Measurements from ENCODE around the gene HAAO. TPM values are rescaled to one million over a fixed set of nuclear protein-coding genes. Genes with fewer than 3 reads are reported as not detected.

HAAO gene
- total and polyA plus RNA-seq, 2 of the 8 experiments (the other 6 are each of a cell fraction or from before 2014, with no cell fraction given), result 2.5 to 7.0 TPM

DNA sequence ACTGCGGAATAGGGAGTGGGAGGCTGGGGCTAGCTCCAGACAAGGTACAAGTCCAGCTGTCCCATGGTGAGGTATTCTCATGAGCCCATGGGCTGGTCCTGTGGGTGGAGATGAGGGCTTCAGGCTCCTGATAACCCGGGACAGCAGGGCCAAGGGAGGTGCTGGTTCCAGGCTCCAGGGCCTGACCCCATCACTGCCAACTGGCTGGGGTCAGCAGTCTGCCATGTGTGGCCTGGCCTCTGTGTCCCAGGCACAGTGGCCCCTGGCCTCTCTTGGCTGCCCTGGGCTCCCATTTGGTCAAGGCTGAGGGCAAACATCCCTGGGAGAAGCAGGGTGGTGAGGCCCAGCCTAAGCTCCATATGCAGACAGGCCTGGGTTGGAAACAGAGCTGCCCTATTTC, 27.5 kb downstream of the HAAO start (continued):
- TF ChIP-seq, protein P1, sequence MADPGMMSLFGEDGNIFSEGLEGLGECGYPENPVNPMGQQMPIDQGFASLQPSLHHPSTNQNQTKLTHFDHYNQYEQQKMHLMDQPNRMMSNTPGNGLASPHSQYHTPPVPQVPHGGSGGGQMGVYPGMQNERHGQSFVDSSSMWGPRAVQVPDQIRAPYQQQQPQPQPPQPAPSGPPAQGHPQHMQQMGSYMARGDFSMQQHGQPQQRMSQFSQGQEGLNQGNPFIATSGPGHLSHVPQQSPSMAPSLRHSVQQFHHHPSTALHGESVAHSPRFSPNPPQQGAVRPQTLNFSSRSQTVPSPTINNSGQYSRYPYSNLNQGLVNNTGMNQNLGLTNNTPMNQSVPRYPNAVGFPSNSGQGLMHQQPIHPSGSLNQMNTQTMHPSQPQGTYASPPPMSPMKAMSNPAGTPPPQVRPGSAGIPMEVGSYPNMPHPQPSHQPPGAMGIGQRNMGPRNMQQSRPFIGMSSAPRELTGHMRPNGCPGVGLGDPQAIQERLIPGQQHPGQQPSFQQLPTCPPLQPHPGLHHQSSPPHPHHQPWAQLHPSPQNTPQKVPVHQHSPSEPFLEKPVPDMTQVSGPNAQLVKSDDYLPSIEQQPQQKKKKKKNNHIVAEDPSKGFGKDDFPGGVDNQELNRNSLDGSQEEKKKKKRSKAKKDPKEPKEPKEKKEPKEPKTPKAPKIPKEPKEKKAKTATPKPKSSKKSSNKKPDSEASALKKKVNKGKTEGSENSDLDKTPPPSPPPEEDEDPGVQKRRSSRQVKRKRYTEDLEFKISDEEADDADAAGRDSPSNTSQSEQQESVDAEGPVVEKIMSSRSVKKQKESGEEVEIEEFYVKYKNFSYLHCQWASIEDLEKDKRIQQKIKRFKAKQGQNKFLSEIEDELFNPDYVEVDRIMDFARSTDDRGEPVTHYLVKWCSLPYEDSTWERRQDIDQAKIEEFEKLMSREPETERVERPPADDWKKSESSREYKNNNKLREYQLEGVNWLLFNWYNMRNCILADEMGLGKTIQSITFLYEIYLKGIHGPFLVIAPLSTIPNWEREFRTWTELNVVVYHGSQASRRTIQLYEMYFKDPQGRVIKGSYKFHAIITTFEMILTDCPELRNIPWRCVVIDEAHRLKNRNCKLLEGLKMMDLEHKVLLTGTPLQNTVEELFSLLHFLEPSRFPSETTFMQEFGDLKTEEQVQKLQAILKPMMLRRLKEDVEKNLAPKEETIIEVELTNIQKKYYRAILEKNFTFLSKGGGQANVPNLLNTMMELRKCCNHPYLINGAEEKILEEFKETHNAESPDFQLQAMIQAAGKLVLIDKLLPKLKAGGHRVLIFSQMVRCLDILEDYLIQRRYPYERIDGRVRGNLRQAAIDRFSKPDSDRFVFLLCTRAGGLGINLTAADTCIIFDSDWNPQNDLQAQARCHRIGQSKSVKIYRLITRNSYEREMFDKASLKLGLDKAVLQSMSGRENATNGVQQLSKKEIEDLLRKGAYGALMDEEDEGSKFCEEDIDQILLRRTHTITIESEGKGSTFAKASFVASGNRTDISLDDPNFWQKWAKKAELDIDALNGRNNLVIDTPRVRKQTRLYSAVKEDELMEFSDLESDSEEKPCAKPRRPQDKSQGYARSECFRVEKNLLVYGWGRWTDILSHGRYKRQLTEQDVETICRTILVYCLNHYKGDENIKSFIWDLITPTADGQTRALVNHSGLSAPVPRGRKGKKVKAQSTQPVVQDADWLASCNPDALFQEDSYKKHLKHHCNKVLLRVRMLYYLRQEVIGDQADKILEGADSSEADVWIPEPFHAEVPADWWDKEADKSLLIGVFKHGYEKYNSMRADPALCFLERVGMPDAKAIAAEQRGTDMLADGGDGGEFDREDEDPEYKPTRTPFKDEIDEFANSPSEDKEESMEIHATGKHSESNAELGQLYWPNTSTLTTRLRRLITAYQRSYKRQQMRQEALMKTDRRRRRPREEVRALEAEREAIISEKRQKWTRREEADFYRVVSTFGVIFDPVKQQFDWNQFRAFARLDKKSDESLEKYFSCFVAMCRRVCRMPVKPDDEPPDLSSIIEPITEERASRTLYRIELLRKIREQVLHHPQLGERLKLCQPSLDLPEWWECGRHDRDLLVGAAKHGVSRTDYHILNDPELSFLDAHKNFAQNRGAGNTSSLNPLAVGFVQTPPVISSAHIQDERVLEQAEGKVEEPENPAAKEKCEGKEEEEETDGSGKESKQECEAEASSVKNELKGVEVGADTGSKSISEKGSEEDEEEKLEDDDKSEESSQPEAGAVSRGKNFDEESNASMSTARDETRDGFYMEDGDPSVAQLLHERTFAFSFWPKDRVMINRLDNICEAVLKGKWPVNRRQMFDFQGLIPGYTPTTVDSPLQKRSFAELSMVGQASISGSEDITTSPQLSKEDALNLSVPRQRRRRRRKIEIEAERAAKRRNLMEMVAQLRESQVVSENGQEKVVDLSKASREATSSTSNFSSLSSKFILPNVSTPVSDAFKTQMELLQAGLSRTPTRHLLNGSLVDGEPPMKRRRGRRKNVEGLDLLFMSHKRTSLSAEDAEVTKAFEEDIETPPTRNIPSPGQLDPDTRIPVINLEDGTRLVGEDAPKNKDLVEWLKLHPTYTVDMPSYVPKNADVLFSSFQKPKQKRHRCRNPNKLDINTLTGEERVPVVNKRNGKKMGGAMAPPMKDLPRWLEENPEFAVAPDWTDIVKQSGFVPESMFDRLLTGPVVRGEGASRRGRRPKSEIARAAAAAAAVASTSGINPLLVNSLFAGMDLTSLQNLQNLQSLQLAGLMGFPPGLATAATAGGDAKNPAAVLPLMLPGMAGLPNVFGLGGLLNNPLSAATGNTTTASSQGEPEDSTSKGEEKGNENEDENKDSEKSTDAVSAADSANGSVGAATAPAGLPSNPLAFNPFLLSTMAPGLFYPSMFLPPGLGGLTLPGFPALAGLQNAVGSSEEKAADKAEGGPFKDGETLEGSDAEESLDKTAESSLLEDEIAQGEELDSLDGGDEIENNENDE (IDR thresholded peaks at IDR 0.05; ENCODE audit: insufficient replicate concordance, low read length), result no peak
- no peak for TF ChIP-seq GTF2F1 (IDR thresholded peaks at IDR 0.05; ENCODE audit: borderline replicate concordance, low read depth, low read length)
- no peak for TF ChIP-seq CTBP2 (IDR thresholded peaks at IDR 0.05; ENCODE audit: borderline replicate concordance, insufficient read depth, insufficient read length, low read length)
- TF ChIP-seq KDM1A (IDR thresholded peaks at IDR 0.05; ENCODE audit: borderline replicate concordance, low read length), result no peak
- TF ChIP-seq TAF7 (optimal IDR thresholded peaks at IDR 0.05; ENCODE audit: borderline replicate concordance, low read depth, low read length), result no peak
- TF ChIP-seq, protein P2, sequence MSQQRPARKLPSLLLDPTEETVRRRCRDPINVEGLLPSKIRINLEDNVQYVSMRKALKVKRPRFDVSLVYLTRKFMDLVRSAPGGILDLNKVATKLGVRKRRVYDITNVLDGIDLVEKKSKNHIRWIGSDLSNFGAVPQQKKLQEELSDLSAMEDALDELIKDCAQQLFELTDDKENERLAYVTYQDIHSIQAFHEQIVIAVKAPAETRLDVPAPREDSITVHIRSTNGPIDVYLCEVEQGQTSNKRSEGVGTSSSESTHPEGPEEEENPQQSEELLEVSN (IDR thresholded peaks at IDR 0.05), result no peak
- no peak for TF ChIP-seq RXRA (IDR thresholded peaks at IDR 0.05; ENCODE audit: insufficient read depth, low read depth, low read length)
- no peak for TF ChIP-seq GABPA (IDR thresholded peaks at IDR 0.05; ENCODE audit: borderline replicate concordance, insufficient read depth, low read length)

All from H1 (cell line).